GM21360 (cell line): ENCODE measurements around the gene B3GNT2.
"Not testable (repeated sequence)": the region's sequence is repeated elsewhere in the genome, so short reads cannot be mapped to it uniquely, and the experiment has no call there.

Experiments used
- ATAC-seq: cut with Tn5 transposase; IDR thresholded peaks from one replicate; pipeline ENCODE4 v1.9.1; 2021; ENCODE audit warnings: mild to moderate bottlenecking, moderate library complexity; ENCODE audit not compliant: unreplicated experiment

B3GNT2 gene

DNA sequence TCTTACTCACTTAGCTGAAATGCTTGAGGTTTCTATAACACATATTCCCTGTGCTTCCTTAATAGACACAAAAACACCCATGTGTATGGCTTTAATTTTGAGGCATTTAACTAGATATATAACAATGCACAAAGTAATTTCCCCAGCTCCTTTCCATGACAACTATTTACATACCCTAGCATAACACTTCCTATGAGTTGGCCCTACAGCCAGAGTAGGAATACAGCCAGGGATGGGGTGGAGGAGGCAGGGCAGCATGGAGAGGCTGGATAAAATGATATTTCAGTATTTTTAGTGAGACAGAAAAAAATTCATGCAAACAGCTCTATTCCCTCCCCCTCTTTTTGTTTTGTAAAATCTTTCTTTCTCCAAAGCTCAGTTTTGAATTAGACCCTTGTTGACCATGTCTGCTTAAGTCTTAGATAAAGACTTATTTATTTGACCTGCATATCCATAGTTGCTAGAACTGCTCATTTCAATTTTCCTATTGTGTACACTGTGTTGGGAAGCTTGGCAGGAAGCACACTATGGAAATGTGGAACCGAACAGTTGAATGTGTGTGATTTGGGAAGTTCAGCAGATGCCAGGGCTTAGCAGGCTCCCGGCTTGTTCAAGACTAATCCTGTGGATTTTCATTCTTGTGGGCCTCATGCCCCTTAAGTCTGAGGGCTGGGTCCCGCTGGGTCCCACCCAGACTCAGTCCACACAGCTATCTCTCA, 11.2 kb upstream of the B3GNT2 start:
- ATAC-seq: no peak

GRCh38 chr2:62185475-62186155, 10.3 kb upstream of the B3GNT2 start:
- no peak for ATAC-seq

GRCh38 chr2:62186156-62186905, 9.6 kb upstream of the B3GNT2 start:
- ATAC-seq: no peak

- ATAC-seq: no peak
Measured at GRCh38 chr2:62187246-62187645, 8.7 kb upstream of the B3GNT2 start.

GRCh38 chr2:62188416-62188815, 7.5 kb upstream of the B3GNT2 start:
- no peak for ATAC-seq

DNA sequence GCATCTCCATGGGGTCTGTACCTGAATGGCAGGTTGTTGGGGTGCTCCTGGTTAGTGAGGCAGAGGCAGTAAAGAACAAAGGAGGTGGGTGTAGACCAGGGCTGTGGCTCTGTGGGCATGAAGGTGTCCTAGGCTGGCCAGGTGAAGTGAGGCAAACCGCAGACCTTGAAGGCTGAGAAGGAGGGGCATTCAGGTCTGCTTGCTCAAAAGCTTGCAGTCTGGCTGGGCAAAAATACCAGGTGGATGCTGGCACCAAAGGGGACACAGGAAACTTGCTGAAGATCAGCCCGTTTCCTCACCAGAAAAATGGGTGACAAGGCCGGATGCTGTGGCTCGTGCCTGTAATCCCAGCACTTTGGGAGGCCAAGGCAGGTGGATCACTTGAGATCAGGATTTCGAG, 6.7 kb upstream of the B3GNT2 start:
- no peak for ATAC-seq

GRCh38 chr2:62192811-62193210, 3.1 kb upstream of the B3GNT2 start:
- ATAC-seq: no peak

GRCh38 chr2:62194558-62195420, 1.1 kb upstream of the B3GNT2 start:
- ATAC-seq: no peak

- peak; percentile 33 for ATAC-seq
Measured at GRCh38 chr2:62196278-62196901, 475 bp downstream of the B3GNT2 start.

- no peak for ATAC-seq
Measured at GRCh38 chr2:62197011-62197924, 1.4 kb downstream of the B3GNT2 start.

GRCh38 chr2:62197925-62198633, 2.2 kb downstream of the B3GNT2 start:
- no peak for ATAC-seq

DNA sequence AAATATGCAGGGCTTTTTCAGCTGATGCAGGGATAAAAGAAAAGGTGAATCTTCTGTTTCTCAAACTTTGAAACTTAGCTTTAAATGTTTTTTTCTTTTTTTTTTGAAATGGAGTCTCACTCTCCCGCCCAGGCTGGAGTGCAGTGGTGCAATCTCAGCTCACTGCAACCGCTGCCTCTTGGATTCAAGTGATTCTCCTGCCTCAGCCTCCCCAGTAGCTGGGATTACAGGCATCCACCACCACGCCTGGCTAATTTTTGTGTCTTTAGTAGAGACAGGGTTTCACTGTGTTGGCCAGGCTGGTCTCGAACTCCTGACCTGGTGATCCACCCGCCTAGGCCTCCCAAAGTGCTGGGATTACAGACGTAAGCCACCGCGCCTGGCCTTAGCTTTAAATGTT, 2.9 kb downstream of the B3GNT2 start:
- not testable (repeated sequence) for ATAC-seq

GRCh38 chr2:62199392-62200125, 3.6 kb downstream of the B3GNT2 start:
- no peak for ATAC-seq

DNA sequence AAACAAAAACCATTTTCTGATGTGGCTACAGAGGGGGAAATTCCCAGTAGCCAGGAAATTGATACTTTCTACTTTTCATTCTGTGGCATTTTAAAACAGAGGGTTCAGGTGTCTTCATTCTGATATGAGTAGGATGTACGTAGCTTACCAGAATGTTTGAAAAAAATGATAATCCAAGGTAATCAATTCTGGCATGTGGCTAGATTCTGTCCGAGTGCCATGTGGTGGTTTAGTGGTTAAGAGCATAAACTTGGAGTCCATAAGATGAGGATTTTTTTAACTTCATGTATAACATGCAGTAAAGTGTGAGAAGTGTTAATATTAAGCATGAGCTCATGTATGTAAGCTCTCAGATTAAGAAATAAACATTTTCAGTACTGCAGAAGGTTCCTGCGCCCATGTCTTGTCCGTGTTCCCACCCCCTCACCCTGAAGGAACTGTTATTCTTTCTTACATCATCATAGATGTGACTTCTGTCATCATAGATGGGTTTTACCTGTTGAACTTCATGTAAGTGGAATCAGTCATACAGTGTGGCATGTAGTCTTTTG, 4.5 kb downstream of the B3GNT2 start:
- no peak for ATAC-seq

DNA sequence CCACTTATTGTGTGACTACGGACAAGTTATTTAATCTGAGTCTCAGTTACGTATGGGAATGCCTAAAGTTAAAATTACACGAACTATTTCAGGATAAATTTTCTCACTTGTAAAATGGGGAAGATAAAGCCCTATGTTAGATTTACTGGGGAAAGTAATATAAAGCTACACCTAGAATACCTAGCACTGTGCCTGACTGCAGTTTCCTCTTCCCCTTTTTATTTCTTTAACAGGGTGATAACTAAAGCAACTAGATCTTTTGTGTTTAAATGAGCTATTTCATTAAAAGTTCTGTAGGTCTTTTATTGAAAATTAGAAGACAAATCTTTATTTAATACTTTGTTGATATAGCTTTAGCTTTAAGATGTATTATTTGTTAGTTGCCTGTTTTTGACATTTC, 5.0 kb downstream of the B3GNT2 start:
- ATAC-seq: no peak

- ATAC-seq: no peak
Measured at GRCh38 chr2:62201307-62201706, 5.4 kb downstream of the B3GNT2 start.

DNA sequence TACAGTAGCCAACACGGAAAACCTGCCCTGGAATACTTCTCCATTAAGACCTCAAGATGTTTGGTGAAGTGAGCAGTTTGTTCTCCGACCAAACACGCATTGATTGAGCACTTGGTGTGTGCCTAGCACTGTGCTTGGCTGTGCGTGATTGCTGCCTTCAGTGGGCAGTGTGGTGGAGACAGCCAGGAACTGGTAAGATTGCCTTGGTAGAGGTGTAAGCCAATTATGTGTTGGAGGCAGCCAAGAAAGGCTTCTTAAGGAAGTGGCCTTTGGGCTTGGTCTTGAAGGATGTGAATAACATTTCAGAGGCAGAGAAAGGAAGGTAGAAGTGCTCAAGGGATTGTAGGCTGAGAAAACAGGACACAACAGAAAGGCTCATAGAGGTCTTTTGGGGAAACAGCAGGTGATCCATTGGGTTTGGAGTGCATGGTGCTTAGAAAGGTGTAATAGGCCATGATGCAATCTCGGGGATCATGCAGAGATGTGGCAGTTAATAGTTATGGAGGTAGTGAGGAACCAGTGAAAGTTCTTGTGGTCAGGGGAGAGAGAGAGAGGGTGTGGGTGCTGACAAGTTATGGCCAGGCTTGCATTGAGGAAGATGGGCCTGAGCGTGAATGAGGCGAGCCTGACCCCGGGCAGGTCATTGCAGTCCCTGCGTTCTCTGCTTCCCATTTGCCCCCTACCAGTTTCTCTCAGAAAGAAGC, 6.3 kb downstream of the B3GNT2 start:
- no peak for ATAC-seq
